HepG2 (cell line): ENCODE results near the gene LPO. TPM values are rescaled to one million over a fixed set of nuclear protein-coding genes. Genes with fewer than 3 reads are reported as not detected.

Experiments
- BRD4 ChIP-seq: sonication (generic); formaldehyde crosslinking; IDR thresholded peaks from 2 replicates; pipeline ENCODE4 v1.4.0; 2020; ENCODE audit warnings: missing genetic modification reagents
- EED ChIP-seq: sonication (generic); formaldehyde crosslinking; IDR thresholded peaks from 2 replicates; pipeline ENCODE4 v1.5.0; 2020; ENCODE audit warnings: mild to moderate bottlenecking, missing genetic modification reagents
- ELF3 ChIP-seq: IDR thresholded peaks from 2 replicates; pipeline ENCODE4 v1.6.1; 2016; ENCODE audit warnings: missing genetic modification reagents, missing compliant biosample characterization
- FOSL2 ChIP-seq: sonication (generic); formaldehyde crosslinking; IDR thresholded peaks from 2 replicates; pipeline ENCODE4 v1.4.0; 2020; ENCODE audit warnings: missing genetic modification reagents
- FOXA1 ChIP-seq, 2 experiments: fragments of 450-650 bp in 1 of 2; sonication (generic) in 1 of 2; formaldehyde crosslinking in 1 of 2; IDR thresholded peaks; 2 replicates each; pipeline versions ENCODE4 v1.4.0 to v1.6.1; 2016 to 2020; ENCODE audit warnings: missing genetic modification reagents in 1 of 2
- GATAD1 ChIP-seq: IDR thresholded peaks from 2 replicates; pipeline ENCODE4 v1.6.1; 2016; ENCODE audit warnings: missing genetic modification reagents, missing compliant biosample characterization
- GFI1 ChIP-seq: sonication (generic); formaldehyde crosslinking; IDR thresholded peaks from 2 replicates; pipeline ENCODE4 v1.5.0; 2020; ENCODE audit warnings: missing genetic modification reagents, mild to moderate bottlenecking, borderline replicate concordance
- GZF1 ChIP-seq: sonication (generic); formaldehyde crosslinking; IDR thresholded peaks from 2 replicates; pipeline ENCODE4 v1.5.1; 2020; ENCODE audit warnings: mild to moderate bottlenecking, missing genetic modification reagents
- HIVEP1 ChIP-seq: sonication (generic); formaldehyde crosslinking; IDR thresholded peaks from 2 replicates; pipeline ENCODE4 v1.4.0; 2020; ENCODE audit warnings: mild to moderate bottlenecking, missing genetic modification reagents
- HOXD1 ChIP-seq: sonication (generic); formaldehyde crosslinking; IDR thresholded peaks from 2 replicates; pipeline ENCODE4 v1.5.0; 2020; ENCODE audit warnings: missing genetic modification reagents
- JUND ChIP-seq: sonication (generic); formaldehyde crosslinking; IDR thresholded peaks from 2 replicates; pipeline ENCODE4 v1.8.0; 2022; ENCODE audit warnings: mild to moderate bottlenecking, missing genetic modification reagents
- KDM2A ChIP-seq: sonication (generic); formaldehyde crosslinking; IDR thresholded peaks from 2 replicates; pipeline ENCODE4 v1.4.0; 2020; ENCODE audit warnings: low read depth, missing genetic modification reagents, borderline replicate concordance
- PLRG1 ChIP-seq: fragments of 450-650 bp; conservative IDR thresholded peaks from 2 replicates; pipeline ENCODE4 v1.6.1; 2016
- POGZ ChIP-seq: sonication (generic); formaldehyde crosslinking; IDR thresholded peaks from 2 replicates; pipeline ENCODE4 v1.4.0; 2020; ENCODE audit warnings: mild to moderate bottlenecking, missing genetic modification reagents
- POLR2AphosphoS5 ChIP-seq: IDR thresholded peaks from 2 replicates; pipeline ENCODE4 v1.6.1; 2012; ENCODE audit warnings: low read depth, low read length
- PPARG ChIP-seq: conservative IDR thresholded peaks from 2 replicates; pipeline ENCODE4 v1.6.1; 2016; ENCODE audit warnings: missing biosample characterization, missing genetic modification reagents
- RAD21 ChIP-seq: fragments of 450-650 bp; formaldehyde crosslinking; IDR thresholded peaks from 2 replicates; pipeline ENCODE4 v1.5.0; 2020; ENCODE audit warnings: mild to moderate bottlenecking
- ZNF251 ChIP-seq: sonication (generic); formaldehyde crosslinking; IDR thresholded peaks from 2 replicates; pipeline ENCODE4 v1.9.0; 2021; ENCODE audit warnings: mild to moderate bottlenecking, missing genetic modification reagents
- ZNF614 ChIP-seq: IDR thresholded peaks from 2 replicates; pipeline ENCODE4 v1.6.1; 2018; ENCODE audit warnings: missing biosample characterization, missing genetic modification reagents, inconsistent platforms, borderline replicate concordance
- ZNF879 ChIP-seq: sonication (generic); formaldehyde crosslinking; IDR thresholded peaks from 2 replicates; pipeline ENCODE4 v1.8.1; 2023; ENCODE audit warnings: missing genetic modification reagents
- polyA plus RNA-seq, 8 experiments: library from polyadenylated mRNA; depleted of rRNA in 3 of 8; stranded (reverse) in 7 of 8; unstranded in 1 of 8; fragments of >200 nt; fragmentation: Illumina TruSeq in 4 of 8; extraction: Trizol in 4 of 8; gene quantifications; 2 replicates each; pipeline versions ENCODE4 v1.2.1 to v1.2.3, GENCODE V29; 2011 to 2016; ENCODE audit warnings: low read depth in 4 of 8, missing spikeins in 1 of 8, mixed read lengths in 1 of 8; ENCODE audit not compliant: insufficient read depth in 1 of 8
- total RNA-seq, 5 experiments: library from RNA; depleted of rRNA; stranded (reverse); fragments of >200 nt; fragmentation: Illumina TruSeq; extraction: Trizol; gene quantifications; 2 replicates each; pipeline ENCODE4 v1.2.3, GENCODE V29; 2016; ENCODE audit warnings: low read depth in 1 of 5
- TF ChIP-seq, protein P1 (sequence below): sonication (generic); formaldehyde crosslinking; IDR thresholded peaks from 2 replicates; pipeline ENCODE4 v1.4.0; 2020; ENCODE audit warnings: missing genetic modification reagents, borderline replicate concordance
- TF ChIP-seq, protein P2 (sequence below): IDR thresholded peaks from 2 replicates; pipeline ENCODE4 v1.4.0; 2020; ENCODE audit warnings: mild to moderate bottlenecking, missing genetic modification reagents
- TF ChIP-seq, protein P3 (sequence below): sonication (generic); formaldehyde crosslinking; conservative IDR thresholded peaks from 2 replicates; pipeline ENCODE4 v1.8.0; 2022; ENCODE audit warnings: missing genetic modification reagents

Gene LPO
- total and polyA plus RNA-seq, 2 of the 13 experiments (the other 11 are each of a cell fraction or from before 2014, with no cell fraction given) = not detected

DNA sequence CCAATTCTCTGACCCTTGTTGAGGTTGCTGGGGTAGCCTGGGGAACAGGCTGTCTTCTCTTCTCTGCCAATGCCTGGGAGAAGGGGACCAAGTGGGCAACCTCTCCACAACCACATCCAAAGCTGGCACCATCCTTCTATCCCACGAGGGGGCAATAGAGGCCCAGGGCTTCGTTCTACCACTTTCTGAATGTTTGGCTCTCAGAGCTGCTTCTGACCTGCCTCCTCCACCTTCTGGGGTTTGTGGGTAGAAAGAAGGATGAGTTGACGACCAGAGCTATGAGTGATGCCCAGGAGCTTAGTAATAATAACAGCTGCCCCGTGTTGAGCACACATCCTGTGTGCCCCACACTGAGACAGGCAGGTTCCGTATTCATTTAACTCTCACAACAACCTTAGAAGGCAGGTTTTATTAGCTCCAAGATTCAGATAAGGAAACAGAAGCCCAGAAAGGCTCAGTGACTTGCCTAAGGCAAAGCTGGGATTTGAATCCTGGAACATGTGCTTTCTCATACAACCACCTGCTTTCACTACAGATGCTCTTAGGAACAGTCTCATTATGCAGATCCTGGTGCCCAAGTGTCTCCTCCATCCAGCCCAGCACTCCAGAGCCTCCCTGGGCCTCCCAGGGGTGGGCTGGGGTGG lies 79.2 kb downstream of the LPO start (continued):
- TF ChIP-seq, protein P1, sequence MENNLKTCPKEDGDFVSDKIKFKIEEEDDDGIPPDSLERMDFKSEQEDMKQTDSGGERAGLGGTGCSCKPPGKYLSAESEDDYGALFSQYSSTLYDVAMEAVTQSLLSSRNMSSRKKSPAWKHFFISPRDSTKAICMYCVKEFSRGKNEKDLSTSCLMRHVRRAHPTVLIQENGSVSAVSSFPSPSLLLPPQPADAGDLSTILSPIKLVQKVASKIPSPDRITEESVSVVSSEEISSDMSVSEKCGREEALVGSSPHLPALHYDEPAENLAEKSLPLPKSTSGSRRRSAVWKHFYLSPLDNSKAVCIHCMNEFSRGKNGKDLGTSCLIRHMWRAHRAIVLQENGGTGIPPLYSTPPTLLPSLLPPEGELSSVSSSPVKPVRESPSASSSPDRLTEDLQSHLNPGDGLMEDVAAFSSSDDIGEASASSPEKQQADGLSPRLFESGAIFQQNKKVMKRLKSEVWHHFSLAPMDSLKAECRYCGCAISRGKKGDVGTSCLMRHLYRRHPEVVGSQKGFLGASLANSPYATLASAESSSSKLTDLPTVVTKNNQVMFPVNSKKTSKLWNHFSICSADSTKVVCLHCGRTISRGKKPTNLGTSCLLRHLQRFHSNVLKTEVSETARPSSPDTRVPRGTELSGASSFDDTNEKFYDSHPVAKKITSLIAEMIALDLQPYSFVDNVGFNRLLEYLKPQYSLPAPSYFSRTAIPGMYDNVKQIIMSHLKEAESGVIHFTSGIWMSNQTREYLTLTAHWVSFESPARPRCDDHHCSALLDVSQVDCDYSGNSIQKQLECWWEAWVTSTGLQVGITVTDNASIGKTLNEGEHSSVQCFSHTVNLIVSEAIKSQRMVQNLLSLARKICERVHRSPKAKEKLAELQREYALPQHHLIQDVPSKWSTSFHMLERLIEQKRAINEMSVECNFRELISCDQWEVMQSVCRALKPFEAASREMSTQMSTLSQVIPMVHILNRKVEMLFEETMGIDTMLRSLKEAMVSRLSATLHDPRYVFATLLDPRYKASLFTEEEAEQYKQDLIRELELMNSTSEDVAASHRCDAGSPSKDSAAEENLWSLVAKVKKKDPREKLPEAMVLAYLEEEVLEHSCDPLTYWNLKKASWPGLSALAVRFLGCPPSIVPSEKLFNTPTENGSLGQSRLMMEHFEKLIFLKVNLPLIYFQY (CRISPR knock-in tag) = peak; percentile 68; the same call in 1 of the 2 replicates
- TF ChIP-seq, protein P2, sequence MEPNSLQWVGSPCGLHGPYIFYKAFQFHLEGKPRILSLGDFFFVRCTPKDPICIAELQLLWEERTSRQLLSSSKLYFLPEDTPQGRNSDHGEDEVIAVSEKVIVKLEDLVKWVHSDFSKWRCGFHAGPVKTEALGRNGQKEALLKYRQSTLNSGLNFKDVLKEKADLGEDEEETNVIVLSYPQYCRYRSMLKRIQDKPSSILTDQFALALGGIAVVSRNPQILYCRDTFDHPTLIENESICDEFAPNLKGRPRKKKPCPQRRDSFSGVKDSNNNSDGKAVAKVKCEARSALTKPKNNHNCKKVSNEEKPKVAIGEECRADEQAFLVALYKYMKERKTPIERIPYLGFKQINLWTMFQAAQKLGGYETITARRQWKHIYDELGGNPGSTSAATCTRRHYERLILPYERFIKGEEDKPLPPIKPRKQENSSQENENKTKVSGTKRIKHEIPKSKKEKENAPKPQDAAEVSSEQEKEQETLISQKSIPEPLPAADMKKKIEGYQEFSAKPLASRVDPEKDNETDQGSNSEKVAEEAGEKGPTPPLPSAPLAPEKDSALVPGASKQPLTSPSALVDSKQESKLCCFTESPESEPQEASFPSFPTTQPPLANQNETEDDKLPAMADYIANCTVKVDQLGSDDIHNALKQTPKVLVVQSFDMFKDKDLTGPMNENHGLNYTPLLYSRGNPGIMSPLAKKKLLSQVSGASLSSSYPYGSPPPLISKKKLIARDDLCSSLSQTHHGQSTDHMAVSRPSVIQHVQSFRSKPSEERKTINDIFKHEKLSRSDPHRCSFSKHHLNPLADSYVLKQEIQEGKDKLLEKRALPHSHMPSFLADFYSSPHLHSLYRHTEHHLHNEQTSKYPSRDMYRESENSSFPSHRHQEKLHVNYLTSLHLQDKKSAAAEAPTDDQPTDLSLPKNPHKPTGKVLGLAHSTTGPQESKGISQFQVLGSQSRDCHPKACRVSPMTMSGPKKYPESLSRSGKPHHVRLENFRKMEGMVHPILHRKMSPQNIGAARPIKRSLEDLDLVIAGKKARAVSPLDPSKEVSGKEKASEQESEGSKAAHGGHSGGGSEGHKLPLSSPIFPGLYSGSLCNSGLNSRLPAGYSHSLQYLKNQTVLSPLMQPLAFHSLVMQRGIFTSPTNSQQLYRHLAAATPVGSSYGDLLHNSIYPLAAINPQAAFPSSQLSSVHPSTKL (CRISPR knock-in tag) = peak; percentile 43
- TF ChIP-seq FOXA1 (IDR thresholded peaks at IDR 0.05) (no peak), FOXA1 (CRISPR knock-in tag; IDR thresholded peaks at IDR 0.05) (no peak), GZF1 (CRISPR knock-in tag) (no peak), HOXD1 (no peak), GFI1 (no peak), PLRG1 (no peak), GATAD1 (0 out of 2 replicates have a peak, but pooled peaks have one; percentile 22), PPARG (0 out of 2 replicates have a peak, but pooled peaks have one; percentile 48), BRD4 (CRISPR knock-in tag) (no peak), EED (CRISPR knock-in tag) (no peak), ZNF614 (CRISPR knock-in tag) (peak; percentile 47; the same call in 1 of the 2 replicates), ZNF879 (CRISPR knock-in tag) (no peak), POGZ (CRISPR knock-in tag) (no peak), HIVEP1 (CRISPR knock-in tag) (no peak), KDM2A (peak; percentile 61; the same call in 1 of the 2 replicates), ELF3 (CRISPR knock-in tag) (peak; percentile 56), ZNF251 (CRISPR knock-in tag) (no peak), RAD21 (peak; percentile 96), FOSL2 (CRISPR knock-in tag) (0 out of 2 replicates have a peak, but pooled peaks have one; percentile 18), JUND (CRISPR knock-in tag) (no peak), POLR2AphosphoS5 (no peak)
- TF ChIP-seq, protein P3, sequence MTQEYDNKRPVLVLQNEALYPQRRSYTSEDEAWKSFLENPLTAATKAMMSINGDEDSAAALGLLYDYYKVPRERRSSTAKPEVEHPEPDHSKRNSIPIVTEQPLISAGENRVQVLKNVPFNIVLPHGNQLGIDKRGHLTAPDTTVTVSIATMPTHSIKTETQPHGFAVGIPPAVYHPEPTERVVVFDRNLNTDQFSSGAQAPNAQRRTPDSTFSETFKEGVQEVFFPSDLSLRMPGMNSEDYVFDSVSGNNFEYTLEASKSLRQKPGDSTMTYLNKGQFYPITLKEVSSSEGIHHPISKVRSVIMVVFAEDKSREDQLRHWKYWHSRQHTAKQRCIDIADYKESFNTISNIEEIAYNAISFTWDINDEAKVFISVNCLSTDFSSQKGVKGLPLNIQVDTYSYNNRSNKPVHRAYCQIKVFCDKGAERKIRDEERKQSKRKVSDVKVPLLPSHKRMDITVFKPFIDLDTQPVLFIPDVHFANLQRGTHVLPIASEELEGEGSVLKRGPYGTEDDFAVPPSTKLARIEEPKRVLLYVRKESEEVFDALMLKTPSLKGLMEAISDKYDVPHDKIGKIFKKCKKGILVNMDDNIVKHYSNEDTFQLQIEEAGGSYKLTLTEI = no peak
